SK-N-SH (cell line): ENCODE data around the gene KRTAP5-3. TPM values are rescaled to one million over a fixed set of nuclear protein-coding genes. Genes with fewer than 3 reads are reported as not detected.

Experiments
- CTCF ChIA-PET: fragments of 300-600, 350-600 bp; formaldehyde crosslinking; extraction: SDS; loops from one replicate; lab custom pipeline; 2021; lab: Yijun Ruan, JAX
- POLR2A ChIA-PET: fragments of 350-600 bp; sonication (Branson Sonifier 250); formaldehyde crosslinking; extraction: SDS; loops from one replicate; lab custom pipeline; 2020; ENCODE audit warnings: antibody characterized with exemption, inconsistent platforms; lab: Yijun Ruan, JAX
- DNase-seq: peaks from one replicate; pipeline ENCODE4 v3.0.0; 2012
- H2AFZ ChIP-seq: fragments of 200-600 bp; sonication (generic); 2 replicates; pipeline ENCODE4 v1.8.1; 2016; ENCODE audit warnings: antibody characterized with exemption, mild to moderate bottlenecking, low read depth
- H3F3A ChIP-seq: fragments of 200-600 bp; sonication (generic); replicated peaks from 2 replicates; pipeline ENCODE3; 2016; ENCODE audit warnings: antibody characterized with exemption, mild to moderate bottlenecking; ENCODE audit not compliant: insufficient read depth
- H3K27ac ChIP-seq, 2 experiments: fragments of 200-500 bp in 1 of 2; fragments of 200-600 bp in 1 of 2; sonication (Bioruptor generic) in 1 of 2; sonication (generic), shearing (Covaris generic) in 1 of 2; 2 replicates each; pipeline versions ENCODE4 v1.5.1 to v1.6.1; 2014 to 2016; ENCODE audit warnings: low read depth in 2 of 2, inconsistent platforms in 1 of 2, low read length in 1 of 2, mild to moderate bottlenecking in 1 of 2, mixed read lengths in 1 of 2
- H3K27me3 ChIP-seq: fragments of 200-600 bp; sonication (generic), shearing (Covaris generic); 2 replicates; pipeline ENCODE4 v1.6.1; 2016; ENCODE audit warnings: mixed run types; ENCODE audit not compliant: insufficient read depth
- H3K36me3 ChIP-seq, 2 experiments: fragments of 200-500 bp in 1 of 2; fragments of 200-600 bp in 1 of 2; sonication (Bioruptor generic) in 1 of 2; sonication (generic) in 1 of 2; replicated peaks in 1 of 2; 2 replicates each; pipeline versions ENCODE3 to v1.5.1; 2014 to 2016; ENCODE audit warnings: low read length in 1 of 2, mild to moderate bottlenecking in 1 of 2; ENCODE audit not compliant: insufficient read depth in 2 of 2, control insufficient read depth in 1 of 2
- H3K4me1 ChIP-seq, 2 experiments: fragments of 200-500 bp in 1 of 2; fragments of 200-600 bp in 1 of 2; sonication (Bioruptor generic) in 1 of 2; sonication (generic), shearing (Covaris generic) in 1 of 2; 2 replicates each; pipeline versions ENCODE4 v1.5.1 to v1.6.1; 2014 to 2016; ENCODE audit warnings: low read depth in 1 of 2, low read length in 1 of 2, mixed run types in 1 of 2; ENCODE audit not compliant: insufficient read depth in 2 of 2, control insufficient read depth in 1 of 2
- H3K4me2 ChIP-seq: fragments of 200-600 bp; sonication (generic), shearing (Covaris generic); 2 replicates; pipeline ENCODE4 v1.6.1; 2017; ENCODE audit warnings: mixed run types
- H3K4me3 ChIP-seq, 2 experiments: fragments of 200-500 bp in 1 of 2; fragments of 200-600 bp in 1 of 2; sonication (Bioruptor generic) in 1 of 2; sonication (generic), shearing (Covaris generic) in 1 of 2; 2 replicates each; pipeline versions ENCODE4 v1.5.1 to v1.8.1; 2014 to 2016; ENCODE audit warnings: low read depth in 2 of 2, inconsistent platforms in 1 of 2, low read length in 1 of 2, mild to moderate bottlenecking in 1 of 2, mixed read lengths in 1 of 2, moderate library complexity in 1 of 2
- H3K79me2 ChIP-seq: fragments of 200-600 bp; sonication (generic); 2 replicates; pipeline ENCODE4 v1.8.1; 2017; ENCODE audit warnings: mild to moderate bottlenecking; ENCODE audit not compliant: insufficient read depth
- H3K9ac ChIP-seq: fragments of 200-600 bp; sonication (generic); 2 replicates; pipeline ENCODE4 v1.6.1; 2017; ENCODE audit warnings: mixed run types
- H3K9me2 ChIP-seq: fragments of 200-600 bp; sonication (generic); 2 replicates; pipeline ENCODE4 v1.6.1; 2017; ENCODE audit warnings: mixed run types
- H3K9me3 ChIP-seq: fragments of 200-600 bp; sonication (generic); 2 replicates; pipeline ENCODE4 v1.6.1; 2017; ENCODE audit warnings: mixed run types, mild to moderate bottlenecking, moderate library complexity
- H4K20me1 ChIP-seq: fragments of 200-600 bp; sonication (generic); 2 replicates; pipeline ENCODE4 v1.6.1; 2017; ENCODE audit warnings: mild to moderate bottlenecking, mixed run types; ENCODE audit not compliant: insufficient read depth
- CHD2 ChIP-seq: fragments of 150-350 bp; IDR thresholded peaks from 2 replicates; pipeline ENCODE4 v1.6.1; 2018; ENCODE audit warnings: low read length; ENCODE audit not compliant: partially characterized antibody
- CTCF ChIP-seq: fragments of 200-600 bp; sonication (generic); IDR thresholded peaks from 2 replicates; pipeline ENCODE4 v1.6.1; 2017; ENCODE audit warnings: antibody characterized with exemption, mild to moderate bottlenecking, moderate library complexity
- EP300 ChIP-seq, 2 experiments: IDR thresholded peaks; 2 replicates each; pipeline versions ENCODE4 v1.4.0 to v1.6.1; 2012; ENCODE audit warnings: borderline replicate concordance in 1 of 2, low read depth in 1 of 2, low read length in 1 of 2
- FOSL2 ChIP-seq: IDR thresholded peaks from 2 replicates; pipeline ENCODE4 v1.4.0; 2012; ENCODE audit warnings: low read depth, mild to moderate bottlenecking, moderate library complexity, borderline replicate concordance
- FOXJ3 ChIP-seq: sonication (generic); formaldehyde crosslinking; IDR thresholded peaks from 2 replicates; pipeline ENCODE4 v1.5.1; 2020; ENCODE audit warnings: mild to moderate bottlenecking, missing genetic modification reagents
- JUND ChIP-seq: IDR thresholded peaks from 2 replicates; pipeline ENCODE4 v1.4.0; 2012
- MEF2A ChIP-seq: IDR thresholded peaks from 2 replicates; pipeline ENCODE4 v1.4.0; 2012; ENCODE audit warnings: low read depth, borderline replicate concordance
- NFIC ChIP-seq: IDR thresholded peaks from 2 replicates; pipeline ENCODE4 v1.4.0; 2012; ENCODE audit warnings: borderline replicate concordance
- RCOR1 ChIP-seq: fragments of 150-350 bp; IDR thresholded peaks from 2 replicates; pipeline ENCODE4 v1.6.1; 2017; ENCODE audit warnings: antibody characterized with exemption, low read length
- RXRA ChIP-seq: IDR thresholded peaks from 2 replicates; pipeline ENCODE4 v1.4.0; 2012; ENCODE audit warnings: low read depth, mild to moderate bottlenecking, borderline replicate concordance
- SIN3A ChIP-seq: IDR thresholded peaks from 2 replicates; pipeline ENCODE4 v1.6.1; 2012; ENCODE audit warnings: low read depth, mild to moderate bottlenecking, low read length, moderate library complexity, borderline replicate concordance
- TCF12 ChIP-seq: IDR thresholded peaks from 2 replicates; pipeline ENCODE4 v1.4.0; 2012
- USF1 ChIP-seq: IDR thresholded peaks from 2 replicates; pipeline ENCODE4 v1.4.0; 2012; ENCODE audit warnings: low read depth, borderline replicate concordance
- ZBTB33 ChIP-seq: IDR thresholded peaks from 2 replicates; pipeline ENCODE4 v1.4.0; 2012; ENCODE audit warnings: low read depth, borderline replicate concordance
- WGBS: methylation state at CpG from one replicate; pipeline ENCODE4 v1.1.6; 2017; ENCODE audit warnings: low lambda C conversion rate; 5-methylcytosine and 5-hydroxymethylcytosine counted together
- polyA plus RNA-seq, 3 experiments: library from polyadenylated mRNA; depleted of rRNA; stranded (reverse); fragments of >200 nt; gene quantifications; 2 replicates each; pipeline ENCODE4 v1.2.3, GENCODE V29; 2012

Gene KRTAP5-3
- polyA plus RNA-seq, 1 of the 3 experiments (the other 2 are of a cell fraction), result not detected

GRCh38 chr11:1563149-1563638 lies 45.1 kb downstream of the KRTAP5-3 start:
- H3F3A ChIP-seq, result no peaks in the 10 kb centered on the region
- DNase-seq, result no peak
- H3K9me2 ChIP-seq, result no peaks in the 10 kb centered on the region
- POLR2A ChIA-PET, result no interaction called here
- CTCF ChIA-PET, result interaction anchor here (0.6 to 18.1 kb wide), 5 partner anchors 9 to 89 kb away, joined by 3 to 398 read pairs (median 4); no protein-coding TSS in a partner anchor
- no peaks in the 10 kb centered on the region for H3K27me3 ChIP-seq
- H3K27ac ChIP-seq, result no peak overlapping the region
- peaks cover 12 to 13% of the 10 kb centered on the region in 2 experiments; a peak in 2 of 4 replicates for H3K4me1 ChIP-seq
- no peak overlapping the region for H3K4me2 ChIP-seq
- no peak overlapping the region for H3K4me3 ChIP-seq
- 82% methylated on average over 4 of the region's 12 CpGs for WGBS
- H4K20me1 ChIP-seq, result peaks cover 14% of the 10 kb centered on the region
- TF ChIP-seq USF1, result no peak
- no peak for TF ChIP-seq CHD2
- no peak for TF ChIP-seq SIN3A
- no peak for TF ChIP-seq FOXJ3 (CRISPR knock-in tag)
- TF ChIP-seq NFIC, result no peak
- TF ChIP-seq TCF12, result no peak
- no peak for TF ChIP-seq EP300 (IDR thresholded peaks at IDR 0.05; ENCODE audit: borderline replicate concordance in 1 of 2, low read depth in 1 of 2, low read length in 1 of 2)
- TF ChIP-seq JUND, result no peak
- no peak for TF ChIP-seq FOSL2
- no peak for TF ChIP-seq ZBTB33
- TF ChIP-seq CTCF, result no peak
- no peaks in the 10 kb centered on the region for H3K79me2 ChIP-seq
- no peak overlapping the region for H2AFZ ChIP-seq
- no peak overlapping the region for H3K9ac ChIP-seq
- no peaks in the 10 kb centered on the region for H3K9me3 ChIP-seq
- no peaks in the 10 kb centered on the region for H3K36me3 ChIP-seq

GRCh38 chr11:1562469-1563148 lies 45.7 kb downstream of the KRTAP5-3 start:
- ChIA-PET CTCF (interaction anchor here (0.6 to 18.1 kb wide), 4 partner anchors 9 to 17 kb away, joined by 3 to 398 read pairs (median 25); no protein-coding TSS in a partner anchor), POLR2A (no interaction called here)
- Histone ChIP-seq H3K9ac (no peak overlapping the region), H3K9me3 (no peaks in the 10 kb centered on the region), H3K27me3 (no peaks in the 10 kb centered on the region), H3K4me3 (no peak overlapping the region), H3K4me2 (no peak overlapping the region), H3K27ac (no peak overlapping the region), H4K20me1 (peaks cover 12% of the 10 kb centered on the region), H3K9me2 (no peaks in the 10 kb centered on the region), H3K79me2 (no peaks in the 10 kb centered on the region), H3K4me1 (peaks cover 12 to 13% of the 10 kb centered on the region in 2 experiments; a peak in 2 of 4 replicates), H2AFZ (no peak overlapping the region), H3K36me3 (no peaks in the 10 kb centered on the region), H3F3A (no peaks in the 10 kb centered on the region)
- 89% methylated on average over 7 of the region's 14 CpGs for WGBS
- DNase-seq, result no peak
- TF ChIP-seq NFIC, result no peak
- TF ChIP-seq MEF2A, result no peak
- TF ChIP-seq ZBTB33, result no peak
- no peak for TF ChIP-seq CHD2
- TF ChIP-seq FOSL2, result no peak
- no peak for TF ChIP-seq RCOR1
- TF ChIP-seq SIN3A, result no peak
- no peak for TF ChIP-seq RXRA
- TF ChIP-seq CTCF, result no peak
